B cell (primary cell): ENCODE data around the gene PRKCH.

Source experiments
- CTCF ChIP-seq: fragments of 200-600 bp; IDR thresholded peaks from one replicate; pipeline ENCODE4 v1.8.0; 2022; ENCODE audit warnings: antibody characterized with exemption, mild to moderate bottlenecking
- EZH2 ChIP-seq: IDR thresholded peaks from 2 replicates; pipeline ENCODE4 v1.6.1; 2012; ENCODE audit warnings: borderline replicate concordance, low read depth, mild to moderate bottlenecking, moderate library complexity, low read length; ENCODE audit not compliant: insufficient read depth, poor library complexity, severe bottlenecking

- no peak for TF ChIP-seq CTCF
- TF ChIP-seq EZH2 = no peak
These were observed 6.1 kb upstream of the PRKCH start for GRCh38 chr14:61315313-61315712.
